NCI-H226 (cell line): ENCODE measurements around the gene TTC7B.
A peak's percentile ranks its signal among the peaks of the same experiment; 100 is the strongest.
"Not testable (repeated sequence)": the region's sequence is repeated elsewhere in the genome, so short reads cannot be mapped to it uniquely, and the experiment has no call there.

Experiments
- DNase-seq: peaks from one replicate; pipeline ENCODE4 v3.0.0-alpha.2; 2015

Gene TTC7B, protein sequence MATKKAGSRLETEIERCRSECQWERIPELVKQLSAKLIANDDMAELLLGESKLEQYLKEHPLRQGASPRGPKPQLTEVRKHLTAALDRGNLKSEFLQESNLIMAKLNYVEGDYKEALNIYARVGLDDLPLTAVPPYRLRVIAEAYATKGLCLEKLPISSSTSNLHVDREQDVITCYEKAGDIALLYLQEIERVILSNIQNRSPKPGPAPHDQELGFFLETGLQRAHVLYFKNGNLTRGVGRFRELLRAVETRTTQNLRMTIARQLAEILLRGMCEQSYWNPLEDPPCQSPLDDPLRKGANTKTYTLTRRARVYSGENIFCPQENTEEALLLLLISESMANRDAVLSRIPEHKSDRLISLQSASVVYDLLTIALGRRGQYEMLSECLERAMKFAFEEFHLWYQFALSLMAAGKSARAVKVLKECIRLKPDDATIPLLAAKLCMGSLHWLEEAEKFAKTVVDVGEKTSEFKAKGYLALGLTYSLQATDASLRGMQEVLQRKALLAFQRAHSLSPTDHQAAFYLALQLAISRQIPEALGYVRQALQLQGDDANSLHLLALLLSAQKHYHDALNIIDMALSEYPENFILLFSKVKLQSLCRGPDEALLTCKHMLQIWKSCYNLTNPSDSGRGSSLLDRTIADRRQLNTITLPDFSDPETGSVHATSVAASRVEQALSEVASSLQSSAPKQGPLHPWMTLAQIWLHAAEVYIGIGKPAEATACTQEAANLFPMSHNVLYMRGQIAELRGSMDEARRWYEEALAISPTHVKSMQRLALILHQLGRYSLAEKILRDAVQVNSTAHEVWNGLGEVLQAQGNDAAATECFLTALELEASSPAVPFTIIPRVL

DNA sequence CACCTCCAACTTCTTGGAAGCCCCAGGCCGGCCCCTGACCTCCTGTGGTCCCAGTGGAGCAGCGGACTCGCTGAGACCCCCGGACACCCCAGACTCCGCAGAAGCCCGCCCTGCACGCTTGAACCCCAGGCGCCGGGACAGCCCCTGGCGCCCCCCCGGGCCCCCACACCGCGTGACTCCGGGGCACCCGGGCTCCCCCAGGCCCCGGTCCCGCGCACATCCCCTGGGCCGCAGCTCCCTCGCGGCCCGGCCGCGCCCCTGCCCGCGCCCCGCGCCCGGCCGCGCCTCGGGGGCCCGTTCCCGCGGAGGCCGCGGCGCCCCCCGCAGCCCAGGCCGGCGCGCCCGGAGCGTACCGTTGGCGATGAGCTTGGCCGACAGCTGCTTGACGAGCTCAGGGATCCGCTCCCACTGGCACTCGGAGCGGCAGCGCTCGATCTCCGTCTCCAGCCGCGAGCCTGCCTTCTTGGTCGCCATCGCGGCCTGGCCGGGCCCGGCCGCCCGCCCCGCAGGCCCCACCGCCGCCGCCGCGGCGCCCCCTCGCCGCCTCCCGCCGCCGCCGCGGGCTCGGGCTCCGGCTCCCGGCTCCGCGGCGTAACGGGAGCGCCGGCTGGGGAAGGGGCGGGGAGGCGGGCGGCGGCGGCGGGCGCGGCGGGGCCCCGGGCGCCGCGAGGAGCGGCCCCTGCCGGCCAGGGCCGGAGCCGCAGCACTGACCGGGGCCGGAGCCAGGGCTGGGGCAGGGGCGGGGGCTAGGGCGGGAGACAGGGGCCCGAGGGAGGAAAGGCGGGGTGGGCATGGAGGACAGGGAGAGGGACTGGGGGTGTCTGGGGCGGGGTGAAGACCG lies at the start of gene TTC7B:
Gene TTC7B, minus strand, starts transcription at position 609 of the 841 bp plus-strand sequence. Its CDS starts 135 bp downstream, at position 474.
- DNase-seq, result no peak

- no peak for DNase-seq
These were observed 48.5 kb upstream of the TTC7B start for GRCh38 chr14:90864741-90865140.

DNA sequence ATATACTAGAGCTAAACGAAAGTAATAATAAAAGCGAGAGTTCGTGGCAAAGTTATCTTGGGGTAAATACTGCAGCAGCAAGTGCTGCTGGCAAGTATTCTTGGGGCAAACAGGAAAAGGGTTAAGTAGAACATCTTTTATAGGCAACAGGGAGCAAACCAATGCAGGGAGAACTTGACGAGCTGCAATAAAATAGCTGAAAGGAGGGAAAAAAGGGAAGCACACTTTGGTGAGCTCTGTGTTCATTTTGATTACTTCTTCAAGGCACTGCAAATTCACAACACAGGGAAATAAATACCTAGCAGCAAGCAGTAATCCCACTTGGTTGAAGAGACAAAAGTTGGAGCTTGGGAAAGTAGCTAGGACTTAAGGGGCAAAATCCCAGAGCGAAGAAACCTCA lies 42.3 kb upstream of the TTC7B start:
- DNase-seq, result no peak

- no peak for DNase-seq
These were observed 41.6 kb upstream of the TTC7B start for GRCh38 chr14:90857866-90858265.

DNA sequence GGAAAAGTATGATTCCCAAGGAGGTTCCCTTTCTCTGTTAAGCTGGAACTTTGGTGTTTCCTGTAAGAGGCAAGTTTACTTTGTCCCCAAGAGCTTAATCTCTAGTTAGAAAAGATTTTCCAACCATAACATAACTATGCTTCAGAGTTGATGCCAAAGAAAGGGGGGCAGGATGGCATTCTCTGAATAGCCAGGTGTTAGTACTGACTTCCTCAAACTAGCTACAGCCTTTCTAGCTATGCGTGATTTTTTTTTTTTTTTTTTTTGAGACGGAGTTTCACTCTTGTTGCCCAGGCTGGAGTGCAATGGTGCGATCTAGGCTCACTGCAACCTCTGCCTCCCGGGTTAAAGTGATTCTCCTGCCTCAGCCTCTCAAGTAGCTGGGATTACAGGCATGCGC lies 39.9 kb upstream of the TTC7B start:
- not testable (repeated sequence) for DNase-seq

DNA sequence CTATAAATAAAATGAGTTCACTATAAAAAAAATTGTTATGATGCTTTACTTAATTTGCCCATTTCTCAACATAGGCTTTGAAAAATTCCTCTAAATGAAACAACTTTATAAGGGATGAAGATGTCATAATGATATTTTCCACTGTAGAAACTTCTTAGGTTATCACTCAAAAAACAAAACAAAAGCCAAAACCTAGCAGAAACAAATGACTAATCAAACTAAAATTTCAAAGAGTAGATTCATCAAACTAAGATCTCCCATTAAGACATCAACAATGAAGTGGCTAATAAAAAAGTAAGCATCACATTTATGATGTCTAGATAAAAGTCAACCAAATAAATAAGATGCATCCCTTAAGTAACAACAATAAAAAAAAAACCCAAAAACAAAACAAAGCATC lies 36.9 kb upstream of the TTC7B start:
- peak; percentile 13 for DNase-seq

GRCh38 chr14:90851327-90852036 lies 35.3 kb upstream of the TTC7B start:
- DNase-seq, result no peak

DNA sequence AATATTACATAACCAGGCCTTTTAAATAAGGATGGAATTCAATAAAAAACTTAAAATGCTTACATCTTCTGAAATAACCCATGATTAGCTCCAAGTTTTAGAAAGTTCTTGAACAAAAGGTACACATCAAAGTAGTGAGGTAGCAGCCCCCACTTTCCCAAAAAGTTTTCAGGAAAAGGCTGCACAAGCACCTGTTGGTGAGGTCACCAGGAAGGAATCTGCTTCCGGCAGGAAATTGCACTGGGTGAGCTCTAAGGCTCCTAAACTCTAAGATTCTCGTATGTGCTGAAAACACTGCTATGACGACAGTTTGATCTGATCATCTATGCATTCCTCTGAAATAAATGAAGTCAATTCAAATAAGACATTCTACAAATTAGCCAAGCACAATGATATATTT lies 34.3 kb upstream of the TTC7B start:
- DNase-seq, result peak; percentile 88

DNA sequence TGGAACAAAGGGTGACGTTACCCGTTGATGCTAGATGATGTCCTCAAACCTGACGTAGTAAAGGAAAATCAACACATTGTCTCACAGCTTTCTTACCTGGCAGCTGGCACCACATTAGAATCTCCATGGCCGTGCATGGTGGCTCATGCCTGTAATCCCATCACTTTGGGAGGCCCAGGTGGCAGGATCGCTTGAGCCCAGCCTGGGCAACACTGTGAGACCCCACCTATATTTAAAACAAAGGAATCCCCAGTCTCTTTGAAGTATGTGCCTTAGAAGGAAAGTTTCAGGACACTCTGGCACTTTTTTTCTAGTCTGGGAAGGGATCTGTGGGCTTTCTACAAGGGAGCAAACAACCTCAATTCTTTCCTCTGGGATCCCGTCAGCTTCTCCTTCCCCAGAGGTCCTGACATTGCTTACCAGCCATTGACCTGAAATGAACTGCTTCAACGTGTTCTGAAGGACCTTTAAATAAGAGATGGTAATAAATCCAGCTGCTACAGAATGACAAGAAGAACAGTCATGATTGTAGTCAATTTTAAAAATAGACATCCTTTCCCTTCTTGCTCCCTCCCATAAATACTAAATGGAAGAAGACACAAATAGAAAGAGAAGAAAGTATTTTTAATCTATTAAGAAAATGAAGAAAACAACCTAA lies 33.7 kb upstream of the TTC7B start:
- DNase-seq, result no peak

GRCh38 chr14:90848944-90849731 lies 32.9 kb upstream of the TTC7B start:
- DNase-seq, result no peak

DNA sequence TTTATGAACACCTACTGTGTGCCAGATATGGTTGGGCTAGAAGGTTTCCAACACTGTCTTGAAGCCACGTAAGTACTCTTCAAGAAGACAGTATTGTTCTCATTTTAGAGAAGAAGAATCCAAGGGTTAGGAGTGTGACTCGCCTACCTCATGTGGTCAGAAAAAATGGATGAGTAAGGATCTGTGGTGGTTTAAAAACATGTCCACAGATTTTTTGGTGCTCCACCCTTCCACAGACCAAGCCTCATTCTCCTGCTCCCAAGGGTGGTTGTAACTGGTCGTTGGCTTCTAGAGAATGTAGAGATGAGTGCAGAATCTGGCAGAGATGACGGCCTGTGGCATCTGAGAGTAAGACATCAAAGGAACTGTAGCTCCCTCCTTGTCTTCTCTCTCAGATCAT lies 30.3 kb upstream of the TTC7B start:
- DNase-seq, result peak; percentile 17

DNA sequence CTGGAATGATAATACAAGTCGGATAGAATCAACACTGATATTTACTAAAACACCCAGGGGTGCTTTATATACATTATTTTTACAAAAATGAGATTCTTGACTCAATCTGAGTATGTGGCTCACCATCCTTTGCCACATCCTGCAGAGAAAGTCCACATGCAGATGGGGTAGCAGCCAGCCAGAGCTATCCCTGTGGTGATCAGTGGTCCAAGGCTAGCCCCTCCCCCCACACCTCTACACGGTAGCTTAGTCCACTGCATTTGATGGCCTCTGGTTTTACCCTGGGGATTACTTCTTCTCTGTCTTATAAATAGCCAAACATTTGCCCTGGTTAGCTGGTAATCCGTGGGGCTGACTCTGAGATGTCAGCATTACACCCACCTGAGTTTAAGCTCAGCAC lies 28.1 kb upstream of the TTC7B start:
- no peak for DNase-seq

DNA sequence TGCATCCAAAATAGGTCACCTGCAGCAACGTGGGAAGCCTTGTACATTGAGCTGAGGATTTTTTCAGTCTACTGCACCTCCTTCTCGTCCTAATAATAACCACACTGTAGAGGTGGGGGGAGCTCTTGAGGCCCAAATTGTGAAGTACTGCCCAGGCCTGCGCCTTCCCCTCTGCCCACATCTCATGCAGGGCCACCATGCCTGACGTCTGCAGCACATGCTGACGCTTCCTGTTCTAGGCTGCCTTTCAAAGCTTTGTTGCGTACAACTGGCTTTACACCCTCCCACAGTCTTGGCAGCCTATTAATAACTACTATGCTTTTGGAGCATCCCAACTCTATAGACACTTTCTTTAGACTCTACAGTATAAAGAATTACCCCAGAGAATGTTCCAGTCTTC lies 26.5 kb upstream of the TTC7B start:
- no peak for DNase-seq

GRCh38 chr14:90840667-90841066 lies 24.4 kb upstream of the TTC7B start:
- not testable (repeated sequence) for DNase-seq

DNA sequence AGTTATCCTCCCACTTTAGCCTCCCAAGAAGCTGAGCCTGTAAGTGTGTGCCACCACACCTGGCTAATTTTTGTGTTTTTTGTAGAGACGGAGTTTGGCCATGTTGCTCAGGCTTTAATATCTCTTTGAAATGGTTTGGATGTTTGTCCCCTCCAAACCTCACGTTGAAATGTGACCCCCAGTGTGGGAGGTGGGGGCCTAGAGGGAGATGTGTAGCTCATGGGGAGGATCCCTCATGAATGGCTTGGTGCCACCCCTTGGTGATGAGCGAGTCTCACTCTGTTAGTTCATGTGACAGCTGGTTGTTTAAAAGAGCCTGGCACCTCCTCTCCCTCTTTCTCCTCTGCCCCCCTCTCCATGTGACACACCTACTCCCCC lies 23.6 kb upstream of the TTC7B start:
- DNase-seq, result no peak

- DNase-seq, result no peak
These were observed 23.0 kb upstream of the TTC7B start for GRCh38 chr14:90839024-90839888.

DNA sequence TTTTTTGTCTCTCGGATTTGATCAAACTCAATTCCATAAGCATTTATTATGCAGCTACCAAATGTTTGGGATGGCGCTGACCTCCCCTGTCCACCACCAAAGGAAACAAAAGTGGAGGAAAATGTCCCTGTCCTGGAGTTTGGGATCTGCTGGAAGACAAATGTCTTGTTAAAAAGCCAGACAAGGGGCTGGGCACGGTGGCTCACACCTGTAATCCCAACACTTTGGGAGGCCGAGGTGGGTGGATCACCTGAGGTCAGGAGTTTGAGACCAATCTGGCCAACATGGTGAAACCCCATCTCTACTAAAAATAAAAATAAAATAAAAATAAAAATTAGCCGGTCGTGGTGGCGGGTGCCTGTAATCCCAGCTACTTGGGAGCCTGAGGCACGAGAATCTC lies 22.3 kb upstream of the TTC7B start:
- not testable (repeated sequence) for DNase-seq

GRCh38 chr14:90837355-90837754 lies 21.1 kb upstream of the TTC7B start:
- no peak for DNase-seq

DNA sequence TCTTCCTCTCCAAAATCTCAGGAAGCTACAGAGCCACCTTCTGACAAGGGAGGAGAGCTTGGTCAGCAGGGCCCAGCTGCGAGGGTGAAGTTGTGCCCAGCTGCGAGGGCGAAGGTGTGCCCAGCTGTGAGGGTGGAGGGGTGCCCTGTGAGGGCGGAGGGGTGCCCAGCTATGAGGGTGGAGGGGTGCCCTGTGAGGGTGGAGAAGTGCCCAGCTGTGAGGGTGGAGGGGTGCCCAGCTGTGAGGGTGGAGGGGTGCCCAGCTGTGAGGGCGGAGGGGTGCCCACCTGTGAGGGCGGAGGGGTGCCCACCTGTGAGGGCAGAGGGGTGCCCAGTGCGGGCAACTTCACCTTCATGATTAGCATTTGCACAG lies 20.4 kb upstream of the TTC7B start:
- DNase-seq, result no peak

DNA sequence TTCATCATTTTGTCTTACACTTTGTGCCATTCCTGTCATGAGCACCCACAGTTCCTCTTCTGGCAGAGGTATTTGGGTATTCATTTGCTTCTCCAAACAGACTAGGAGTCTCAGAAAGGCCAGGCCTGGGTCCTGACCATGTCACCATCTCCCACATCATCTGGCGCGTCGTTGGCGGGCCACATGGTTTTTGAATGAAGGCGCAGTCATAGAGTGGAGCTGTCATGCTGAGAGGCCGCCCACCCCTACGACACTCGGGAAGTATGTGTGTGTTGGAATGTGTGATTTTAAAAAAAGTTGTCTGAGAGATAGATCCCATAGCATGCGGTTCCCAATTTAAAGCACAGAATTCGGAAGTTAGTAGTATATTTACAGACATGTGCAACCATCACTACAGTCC lies 15.6 kb upstream of the TTC7B start:
- no peak for DNase-seq
